T-helper 1 cell (primary cell): ENCODE measurements around the gene STARD7.
"Not testable (repeated sequence)": the region's sequence is repeated elsewhere in the genome, so short reads cannot be mapped to it uniquely, and the experiment has no call there.

Experiments used
- DNase-seq, 5 donors: peaks; one replicate each; pipeline ENCODE4 v3.0.0-alpha.2; 2012 to 2020
- total RNA-seq, 4 donors: gene quantifications; one replicate each; lab custom pipeline; 2026; lab: John Stamatoyannopoulos, UW

The STARD7 gene, protein sequence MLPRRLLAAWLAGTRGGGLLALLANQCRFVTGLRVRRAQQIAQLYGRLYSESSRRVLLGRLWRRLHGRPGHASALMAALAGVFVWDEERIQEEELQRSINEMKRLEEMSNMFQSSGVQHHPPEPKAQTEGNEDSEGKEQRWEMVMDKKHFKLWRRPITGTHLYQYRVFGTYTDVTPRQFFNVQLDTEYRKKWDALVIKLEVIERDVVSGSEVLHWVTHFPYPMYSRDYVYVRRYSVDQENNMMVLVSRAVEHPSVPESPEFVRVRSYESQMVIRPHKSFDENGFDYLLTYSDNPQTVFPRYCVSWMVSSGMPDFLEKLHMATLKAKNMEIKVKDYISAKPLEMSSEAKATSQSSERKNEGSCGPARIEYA
- total RNA-seq = 83.0 to 118 (median 89.6) reads per million in 4 donors

DNA sequence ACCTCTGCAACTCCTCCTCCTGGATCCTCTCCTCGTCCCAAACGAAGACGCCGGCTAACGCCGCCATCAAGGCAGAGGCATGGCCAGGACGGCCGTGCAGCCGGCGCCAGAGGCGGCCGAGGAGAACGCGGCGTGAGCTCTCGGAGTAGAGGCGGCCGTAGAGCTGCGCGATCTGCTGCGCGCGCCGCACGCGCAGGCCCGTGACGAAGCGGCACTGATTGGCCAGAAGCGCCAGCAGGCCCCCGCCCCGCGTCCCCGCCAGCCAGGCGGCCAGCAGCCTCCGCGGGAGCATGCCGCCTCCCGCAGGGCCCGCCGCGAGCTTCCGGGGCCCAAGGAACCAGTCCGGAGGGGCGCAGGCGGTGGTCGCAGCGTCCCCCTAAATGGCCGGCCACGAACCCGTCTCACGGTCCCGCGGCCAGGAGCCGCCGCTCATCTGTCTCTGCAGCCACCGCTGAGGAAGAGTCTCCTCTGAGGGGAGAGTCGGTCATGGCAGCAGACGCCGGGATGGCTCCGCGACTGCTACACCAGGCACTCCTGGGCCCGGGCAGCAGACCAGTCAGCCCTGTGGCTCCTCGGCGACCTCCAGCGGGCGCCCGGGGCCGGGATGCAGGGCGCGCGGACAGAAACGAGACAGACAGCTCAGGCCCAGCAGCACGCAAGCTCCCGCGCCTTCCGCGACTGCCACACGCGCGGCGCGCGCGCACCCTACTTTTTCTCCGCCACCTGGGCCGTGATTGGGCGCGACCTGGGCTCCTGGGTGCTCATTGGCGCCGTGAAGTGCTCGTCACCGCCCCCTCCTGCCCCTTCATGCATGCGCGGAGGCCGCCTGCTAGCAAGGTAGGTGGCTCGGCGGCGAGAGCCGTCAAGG, at the start of gene STARD7:
STARD7 (minus strand) TSS at position 685 of the 868 bp plus-strand sequence; CDS start at position 292, 393 bp downstream.
- DNase-seq = peak; percentile 89 to 98 (median 93)

DNA sequence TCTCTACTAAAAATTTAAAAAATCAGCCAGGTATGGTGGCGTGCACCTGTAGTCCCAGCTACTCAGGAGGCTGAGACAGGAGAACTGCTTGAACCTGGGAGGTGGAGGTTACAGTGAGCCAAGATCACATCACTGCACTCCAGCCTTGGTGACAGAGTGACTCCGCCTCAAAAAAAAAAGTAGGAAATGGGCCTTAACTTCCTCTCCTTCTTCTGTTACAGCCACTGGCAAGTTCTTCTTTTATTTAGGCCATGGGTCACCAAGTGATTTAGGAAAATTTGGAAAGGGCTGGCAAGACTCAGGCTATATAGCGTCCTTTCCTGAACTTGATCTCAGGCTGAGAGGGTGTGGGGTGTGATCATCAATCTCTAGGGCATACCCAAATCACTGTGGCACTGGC, 49.1 kb upstream of the STARD7 start:
- not testable (repeated sequence) for DNase-seq

DNA sequence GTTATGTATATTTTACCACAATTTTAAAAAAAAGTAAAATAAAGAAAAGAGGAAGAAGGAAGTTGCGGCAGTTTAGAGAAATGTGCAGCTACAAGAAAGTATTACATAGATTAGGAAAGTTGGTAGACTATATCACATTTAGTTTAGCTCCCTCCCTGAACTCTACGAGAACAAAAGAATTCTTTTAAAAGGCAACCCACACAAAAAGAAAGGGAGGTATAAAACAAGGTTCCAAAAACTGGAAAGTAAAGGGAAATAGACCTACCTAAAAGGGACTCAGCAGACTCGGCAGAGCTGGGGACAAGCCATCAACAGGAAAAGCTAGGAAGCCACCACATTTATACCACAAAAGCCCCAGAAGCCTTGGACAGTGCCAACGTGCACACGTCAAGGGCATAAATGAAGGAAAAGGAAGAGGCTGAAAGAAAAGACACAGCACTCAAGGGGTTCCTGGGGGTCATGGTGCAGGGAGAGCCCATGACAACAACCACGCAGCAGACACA, 48.0 kb upstream of the STARD7 start:
- no peak for DNase-seq

DNA sequence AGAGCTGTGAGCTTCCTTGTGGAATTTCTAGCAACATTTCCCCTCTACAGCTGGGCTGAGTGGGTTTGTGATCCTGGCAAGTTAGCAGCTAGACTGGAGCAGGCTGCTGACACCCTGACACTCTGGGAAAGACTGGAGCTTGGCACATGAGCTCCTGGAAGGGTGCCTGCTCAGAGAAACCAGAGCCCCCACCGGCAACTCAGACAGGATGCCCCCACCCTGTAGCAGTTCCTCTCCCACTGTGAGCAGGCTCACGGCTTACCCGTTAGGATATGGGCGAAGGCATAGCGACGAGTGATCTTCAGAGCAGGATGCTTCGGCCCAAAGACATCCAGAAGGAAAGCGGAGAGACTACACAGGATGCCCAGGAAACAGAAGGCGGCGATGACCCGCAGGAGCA, 45.9 kb upstream of the STARD7 start:
- DNase-seq = no peak

DNA sequence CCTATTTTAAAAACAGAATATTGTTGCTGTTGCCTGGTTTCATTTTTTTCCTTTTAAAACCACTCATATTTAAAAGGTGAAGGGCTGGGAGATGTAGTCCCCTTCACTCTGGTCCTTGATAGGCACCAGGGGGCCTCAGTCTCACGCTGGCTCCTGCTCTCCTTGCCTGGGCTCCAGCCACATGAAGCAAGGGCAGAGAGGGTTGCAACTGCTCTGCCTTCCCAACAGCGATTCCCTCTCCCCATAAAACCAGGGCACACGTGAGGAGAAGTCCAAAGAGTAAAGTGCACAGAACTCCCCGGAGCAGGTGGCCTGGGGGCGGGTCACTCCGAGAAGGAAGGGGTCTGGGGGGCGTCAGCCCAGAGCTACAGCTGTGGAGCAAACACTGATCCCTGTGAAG, 44.4 kb upstream of the STARD7 start:
- no peak for DNase-seq

DNA sequence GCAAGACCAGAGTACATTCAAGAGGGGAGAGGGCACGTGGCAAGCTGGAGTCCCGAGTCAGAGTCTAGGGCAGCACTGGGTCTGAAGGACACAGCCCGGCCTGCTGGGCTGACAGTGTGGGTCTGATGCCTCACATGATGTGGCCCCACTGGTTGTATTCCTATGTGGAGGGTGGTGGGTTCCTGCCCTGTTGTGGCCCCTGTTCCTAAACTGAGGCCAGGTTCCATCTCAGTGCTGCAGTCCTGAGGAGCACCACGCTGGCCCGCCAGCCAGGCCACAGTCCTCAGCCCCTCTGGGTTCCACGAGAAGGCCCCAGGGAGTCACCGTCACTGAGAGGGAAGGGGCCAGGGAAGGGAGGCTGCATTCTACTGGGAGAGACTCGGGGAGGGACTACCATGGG, 43.9 kb upstream of the STARD7 start:
- DNase-seq = no peak

DNA sequence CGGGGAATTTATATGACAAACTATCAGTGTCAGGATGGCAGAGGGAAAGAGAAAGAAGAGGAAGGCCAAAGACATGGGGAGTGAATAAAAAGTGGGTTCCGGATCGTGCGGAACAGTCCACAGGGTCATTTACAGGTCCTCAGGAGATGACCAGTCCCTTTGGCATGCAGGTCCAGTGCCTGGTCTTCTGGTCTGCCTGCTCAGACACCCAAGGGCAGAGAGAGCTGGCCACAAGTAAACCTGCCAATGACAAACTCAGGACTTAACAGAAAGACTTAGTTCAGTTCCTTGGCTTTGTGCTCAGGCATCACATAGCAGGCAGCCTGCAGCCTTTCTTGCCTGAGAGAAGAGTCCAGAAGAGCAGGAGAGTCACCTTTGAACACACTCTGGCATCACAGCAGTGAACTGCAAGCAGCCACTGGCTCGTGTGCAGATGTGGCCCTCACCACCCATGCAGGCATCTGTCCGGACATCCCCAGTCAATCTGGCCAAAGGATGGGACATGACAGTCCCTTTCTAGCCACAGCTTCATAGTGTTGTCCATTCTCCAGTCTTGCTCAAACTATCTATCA, 43.2 kb upstream of the STARD7 start:
- no peak for DNase-seq

DNA sequence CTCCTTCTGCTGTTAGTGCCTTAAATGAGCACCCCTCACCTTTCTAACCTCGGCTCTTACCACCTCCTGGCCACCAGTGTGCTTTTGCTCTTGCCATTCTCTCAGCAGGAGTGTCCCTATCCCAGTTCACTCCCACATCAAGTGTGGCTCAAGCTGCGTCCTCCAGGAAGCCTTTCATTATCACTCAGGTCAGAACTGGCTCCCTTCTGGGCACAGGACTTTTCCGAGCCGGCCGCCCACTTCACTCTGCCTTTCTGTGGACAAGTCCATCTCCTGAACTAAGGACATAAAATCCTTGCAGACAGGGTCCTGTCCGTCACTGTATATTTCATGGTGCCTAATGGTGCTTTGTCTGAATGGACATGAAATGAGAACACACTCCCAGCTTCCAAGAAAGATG, 41.6 kb upstream of the STARD7 start:
- DNase-seq = no peak

DNA sequence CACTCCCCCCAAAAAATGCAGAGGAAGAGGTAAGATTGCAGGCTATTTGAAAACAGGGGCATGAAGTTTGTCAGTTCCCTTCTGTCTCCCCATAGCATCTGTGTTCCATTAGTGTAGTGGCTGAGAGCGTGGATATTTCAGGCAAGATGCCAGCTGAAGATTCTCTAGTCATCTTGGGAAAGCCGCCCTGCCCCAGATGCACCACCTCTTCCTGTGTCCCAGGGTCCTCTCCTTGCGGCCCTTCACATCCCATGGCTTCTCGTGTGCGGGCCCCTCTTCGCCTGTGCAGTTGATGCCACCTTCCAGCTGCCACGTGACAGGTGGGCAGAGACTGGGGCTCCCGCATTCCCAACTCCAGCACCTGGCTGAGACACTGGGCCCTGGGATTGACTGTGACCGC, 41.0 kb upstream of the STARD7 start:
- DNase-seq = no peak

DNA sequence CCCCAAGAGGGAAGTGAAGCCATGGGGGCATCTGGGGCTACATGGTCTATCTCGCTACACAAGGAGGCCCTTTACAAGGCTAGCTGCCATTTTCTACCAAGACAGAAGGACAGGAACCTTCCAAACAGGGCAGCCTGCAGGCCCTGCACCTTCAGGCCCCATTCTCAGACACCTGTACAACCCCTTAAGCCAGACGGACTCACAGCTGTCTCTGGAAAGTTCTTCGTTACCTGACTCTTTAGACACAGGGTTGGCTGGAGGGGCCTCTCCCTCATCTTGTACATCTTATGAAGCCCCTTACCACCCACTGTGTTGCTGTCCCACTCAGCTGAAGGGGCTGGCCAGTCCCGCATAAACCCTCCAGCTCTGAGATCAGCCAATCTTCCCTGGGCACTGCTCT, 40.0 kb upstream of the STARD7 start:
- no peak for DNase-seq

DNA sequence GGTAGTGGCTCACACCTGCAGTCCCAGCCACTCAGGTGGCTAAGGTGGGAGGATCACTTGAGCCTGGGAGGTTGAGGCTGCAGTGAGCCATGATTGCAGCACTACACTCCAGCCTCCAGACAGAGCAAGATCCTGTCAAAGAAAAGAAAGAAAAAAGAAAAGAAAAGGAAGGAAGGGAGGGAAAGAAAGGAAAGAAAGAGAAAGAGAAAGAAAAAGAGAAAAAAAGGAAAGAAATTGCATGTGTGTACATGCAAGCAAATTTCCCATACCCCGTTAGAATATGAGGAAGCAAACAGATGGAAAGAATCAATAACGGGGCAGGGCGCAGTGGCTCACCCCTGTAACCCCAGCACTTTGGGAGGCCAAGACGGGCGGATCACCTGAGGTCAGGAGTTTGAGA, 39.3 kb upstream of the STARD7 start:
- no peak for DNase-seq

DNA sequence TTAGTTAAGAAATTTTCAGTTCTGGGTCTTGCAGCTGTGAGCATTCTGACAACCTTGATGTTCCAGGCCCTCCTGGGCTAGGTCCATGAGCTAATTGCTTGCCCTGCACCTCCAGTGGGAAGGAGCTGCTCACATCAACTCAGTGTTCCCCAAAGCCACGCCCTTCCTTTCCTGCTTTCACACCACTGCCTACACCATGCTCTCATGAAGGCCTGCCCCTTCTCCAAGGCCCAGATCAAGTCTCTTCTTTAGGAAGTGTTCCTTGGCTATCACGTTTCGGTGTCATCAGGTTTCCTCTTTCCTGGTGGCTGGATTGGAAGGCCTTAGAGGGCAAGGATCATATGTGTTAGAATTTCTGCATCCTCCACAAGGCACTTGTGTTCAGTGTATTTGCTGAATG, 38.4 kb upstream of the STARD7 start:
- no peak for DNase-seq

DNA sequence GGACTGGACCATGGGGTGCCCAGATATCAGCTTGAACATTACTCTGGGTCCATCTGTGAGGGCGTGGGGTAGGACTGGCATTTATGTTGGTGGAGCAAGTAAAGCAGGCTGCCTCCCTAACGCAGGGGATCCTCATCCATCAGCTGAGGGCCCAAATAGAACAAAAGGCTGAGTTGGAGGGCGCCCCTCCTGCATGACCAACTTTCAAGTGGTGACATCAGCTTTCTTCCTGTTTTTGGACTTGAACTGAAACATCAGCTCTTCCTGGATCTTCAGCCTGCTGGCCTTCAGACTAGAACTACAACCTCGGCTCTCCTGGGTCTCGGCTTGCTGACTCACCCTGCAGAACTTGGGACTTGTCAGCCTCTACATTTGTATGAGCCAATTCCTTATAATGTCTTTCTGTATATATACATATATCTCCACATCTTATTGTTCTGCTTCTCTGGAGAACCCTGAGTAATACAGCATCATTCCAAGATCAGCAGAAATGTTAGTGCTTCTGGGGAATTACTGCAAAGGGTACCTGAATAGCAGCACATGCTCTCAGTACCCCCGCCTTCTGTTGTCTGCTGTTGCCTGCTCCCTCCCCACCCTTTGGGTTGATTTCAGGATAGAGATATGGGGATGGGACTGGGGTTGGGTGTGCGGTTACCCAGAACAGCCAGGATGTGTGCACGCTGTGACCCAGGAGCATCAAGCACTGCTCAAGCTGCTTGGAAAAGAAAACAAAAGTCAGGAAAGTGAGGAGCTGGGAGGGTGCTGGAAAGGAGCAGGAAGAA, 37.2 kb upstream of the STARD7 start:
- peak in 1 of 5 donors; percentile 61 for DNase-seq

DNA sequence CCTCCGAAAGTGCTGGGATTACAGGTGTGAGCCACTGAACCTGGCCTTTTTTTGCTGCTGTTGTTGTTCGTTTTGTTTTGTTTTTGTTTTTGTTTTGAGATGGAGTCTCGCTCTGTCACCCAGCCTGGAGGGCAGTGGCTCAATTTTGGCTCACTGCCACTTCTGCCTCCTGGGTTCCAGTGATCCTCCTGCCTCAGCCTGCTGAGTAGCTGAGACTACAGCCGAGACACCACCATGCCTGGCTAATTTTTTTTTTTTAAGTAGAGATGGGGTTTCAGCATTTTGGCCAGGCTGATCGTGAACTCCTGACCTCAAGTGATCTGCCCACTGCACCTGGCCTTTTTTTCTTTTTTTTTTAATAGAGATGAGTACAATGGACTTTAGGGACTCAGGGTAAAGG, 35.2 kb upstream of the STARD7 start:
- no peak for DNase-seq

DNA sequence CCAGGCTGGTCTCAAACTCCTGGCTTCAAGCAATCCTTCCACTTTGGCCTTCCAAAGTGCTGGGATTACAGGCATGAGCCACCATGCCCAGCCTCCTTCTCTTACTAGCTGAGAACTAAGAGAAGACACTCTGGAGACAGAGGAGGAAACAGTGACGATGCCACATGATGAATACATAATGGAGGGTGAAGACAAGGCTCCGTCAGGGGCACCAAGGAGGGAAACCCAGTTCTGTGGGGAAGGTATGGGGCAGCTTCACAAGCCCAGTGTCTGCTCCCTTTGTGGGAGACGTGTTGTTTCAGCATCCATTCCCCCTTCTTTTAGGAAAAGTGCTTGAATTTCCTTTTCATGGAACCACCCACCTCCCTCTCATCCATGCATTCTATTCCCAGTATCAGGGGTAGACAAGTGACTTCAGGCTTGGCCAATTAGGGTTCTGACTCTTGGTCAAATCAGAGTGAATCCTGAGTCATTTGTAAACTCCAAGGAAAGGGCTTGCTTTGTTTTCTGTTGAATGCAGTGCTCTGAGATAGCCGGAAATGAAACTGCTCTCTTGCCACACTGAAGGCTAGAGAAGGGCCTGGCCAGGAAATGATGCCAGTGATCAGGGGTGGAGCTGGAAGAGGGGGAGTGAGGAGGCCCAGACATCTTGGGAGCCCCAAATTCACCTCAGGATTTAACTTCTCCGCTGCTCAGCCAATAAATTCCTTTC, 33.4 kb upstream of the STARD7 start:
- peak in 4 of 5 donors; percentile 19 to 90 (median 36) for DNase-seq

DNA sequence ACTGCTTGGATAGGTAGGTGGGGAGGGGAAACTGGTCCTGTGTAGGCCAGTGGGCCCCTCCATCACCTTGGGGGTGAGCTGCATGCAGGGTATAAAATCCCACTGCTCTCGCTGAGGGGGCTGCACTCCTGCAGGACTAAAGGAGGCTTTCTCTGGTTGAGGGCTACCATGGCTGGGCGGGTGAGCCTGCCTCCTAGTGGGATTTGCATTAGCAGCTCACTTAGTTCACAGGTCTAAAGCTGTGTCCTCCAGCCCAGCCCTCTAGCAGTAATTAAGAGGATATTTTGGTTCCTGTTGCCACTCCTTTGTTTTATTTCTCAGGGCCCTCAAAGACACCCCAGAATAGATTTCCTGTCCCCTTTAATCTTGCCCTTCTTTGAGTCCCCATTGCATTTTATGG, 32.6 kb upstream of the STARD7 start:
- DNase-seq = no peak

DNA sequence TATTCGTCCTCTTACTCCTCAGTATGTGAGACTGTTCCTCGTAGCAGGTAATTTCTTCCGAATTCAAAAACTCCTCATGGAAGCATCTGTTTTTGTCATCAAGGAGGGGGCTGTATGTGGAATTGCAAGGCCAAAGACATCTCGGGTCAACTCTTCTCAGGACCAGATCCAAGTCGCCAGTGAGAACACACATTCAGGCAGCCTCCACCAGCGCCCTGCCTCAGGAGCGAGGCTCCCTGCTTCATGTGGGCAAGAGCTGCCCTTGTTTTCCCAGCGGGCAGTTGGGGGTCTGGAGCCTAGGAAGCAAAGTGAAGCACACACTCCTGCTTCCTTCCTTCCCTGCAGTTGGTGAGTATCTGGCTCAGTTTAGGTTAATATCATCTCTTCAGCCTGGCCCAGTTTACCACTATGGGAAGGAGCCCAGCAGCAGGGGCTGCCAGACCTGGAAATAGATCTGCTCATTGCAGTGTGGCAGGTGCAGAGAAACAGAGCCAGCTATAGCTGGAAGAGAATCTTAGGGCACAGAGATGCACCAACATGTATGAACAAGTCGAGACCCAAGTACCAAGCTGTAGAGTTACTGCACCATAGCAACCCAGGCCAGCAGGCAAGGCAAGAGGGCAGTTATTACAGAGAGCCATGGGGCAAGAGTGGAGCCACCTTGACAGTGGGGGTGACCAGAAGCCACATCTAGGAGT, 31.9 kb upstream of the STARD7 start:
- no peak for DNase-seq

DNA sequence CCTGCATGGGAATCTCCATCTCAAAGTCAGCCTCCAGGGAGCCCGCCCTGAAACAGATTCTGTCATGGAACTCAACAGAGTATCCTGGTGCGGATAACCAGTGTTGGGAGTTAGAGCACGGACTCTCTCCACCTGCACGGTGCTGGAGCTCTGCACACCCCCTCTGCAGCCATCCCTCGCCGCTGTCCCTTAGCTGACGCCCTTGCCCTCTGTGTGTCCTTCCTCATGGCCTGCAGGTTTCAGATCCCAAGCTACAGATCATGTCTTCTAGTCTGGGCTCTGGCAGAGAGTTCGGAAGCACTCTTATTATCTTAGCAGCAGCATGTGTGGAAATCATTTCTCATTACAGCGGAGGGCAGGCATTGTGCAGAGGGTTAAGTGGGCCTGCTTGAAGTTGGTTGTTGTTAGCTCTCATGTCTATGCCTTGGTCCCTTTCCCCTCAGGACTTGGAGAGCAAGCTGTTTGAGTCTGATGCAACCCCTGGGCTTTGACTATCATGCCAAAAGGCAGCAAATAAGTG, 31.2 kb upstream of the STARD7 start:
- DNase-seq = no peak

DNA sequence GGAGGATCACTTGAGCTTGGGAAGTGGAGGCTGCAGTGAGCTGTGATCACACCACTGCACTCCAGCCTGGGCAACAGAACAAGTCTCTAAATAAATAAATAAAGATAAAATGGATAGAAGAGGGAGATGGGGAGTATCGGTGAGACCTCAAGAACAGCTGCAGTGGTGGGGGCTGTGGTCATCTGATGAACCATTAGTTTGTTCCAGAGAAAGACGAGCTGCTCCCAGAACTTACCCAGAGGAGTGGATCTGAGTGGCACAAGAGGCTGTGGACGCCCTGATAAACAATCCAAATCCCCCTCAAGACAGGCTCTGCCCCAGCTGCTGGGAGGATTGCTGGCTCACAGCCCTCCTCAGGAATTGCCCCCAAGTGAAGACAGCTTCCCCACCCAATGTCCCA, 30.5 kb upstream of the STARD7 start:
- DNase-seq = no peak

DNA sequence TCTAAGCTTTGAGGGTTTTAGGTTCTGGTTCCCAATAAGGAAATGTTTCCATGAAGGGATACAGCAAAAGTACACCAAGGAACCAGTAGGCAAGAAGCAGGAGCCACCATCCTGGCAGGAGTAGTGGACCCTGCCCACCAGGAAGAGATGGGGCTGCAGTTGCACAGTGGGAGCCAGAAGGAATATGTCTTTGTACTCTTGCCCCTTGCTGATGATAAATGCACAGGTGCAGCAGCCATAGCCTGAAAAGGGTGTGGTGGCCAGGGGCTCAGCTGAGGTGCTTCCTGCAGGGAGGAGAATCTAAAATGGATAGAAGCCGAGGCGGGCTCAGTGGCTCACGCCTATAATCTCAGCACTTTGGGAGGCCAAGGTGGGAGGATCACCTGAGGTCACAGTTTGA, 29.6 kb upstream of the STARD7 start:
- DNase-seq = no peak

DNA sequence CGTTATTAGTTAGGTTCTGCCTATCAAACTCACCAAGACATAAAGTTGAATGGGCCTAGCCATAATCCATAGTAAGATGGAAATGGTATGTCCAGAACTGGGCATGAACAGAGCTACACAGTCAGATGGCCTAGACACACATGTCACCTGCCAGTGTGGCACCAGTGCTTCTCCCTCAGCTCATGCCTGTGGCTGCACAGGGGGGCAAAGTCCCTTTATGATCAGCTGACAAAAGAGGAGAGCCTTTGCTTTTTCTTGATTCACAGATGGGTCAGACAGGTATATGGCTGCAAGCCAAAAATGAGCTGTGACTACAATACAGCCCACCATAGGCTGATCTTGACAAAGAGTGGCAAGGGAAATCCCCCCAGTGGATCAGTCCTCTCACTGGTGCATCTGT, 28.3 kb upstream of the STARD7 start:
- no peak for DNase-seq
